Measurements from ENCODE around the gene DGKH. TPM values are rescaled to one million over a fixed set of nuclear protein-coding genes. Genes with fewer than 3 reads are reported as not detected.

DGKH gene
- total RNA-seq, 1 experiment from 2014 or later, result 5.2 TPM

- no peak for DNase-seq
- no peaks in the 10 kb centered on the region for H3K27me3 ChIP-seq (replicated peaks; ENCODE audit: control insufficient read depth, insufficient read depth, low read length)
- Mint-ChIP-seq H3K27ac (ENCODE audit: unreplicated experiment) (no peak overlapping the region), H3K4me3 (ENCODE audit: unreplicated experiment) (no peak overlapping the region), H3K4me1 (ENCODE audit: low read depth, unreplicated experiment) (no peaks in the 10 kb centered on the region), H3K9me3 (ENCODE audit: unreplicated experiment) (peaks cover 18% of the 10 kb centered on the region), H3K27me3 (ENCODE audit: insufficient read depth, unreplicated experiment) (peaks cover 4% of the 10 kb centered on the region), H3K36me3 (ENCODE audit: insufficient read depth, unreplicated experiment) (no peaks in the 10 kb centered on the region)
- no peak for TF ChIP-seq CTCF (IDR thresholded peaks at IDR 0.05; ENCODE audit: insufficient read depth in 1 of 2, low read depth in 1 of 2, low read length in 1 of 2, severe bottlenecking in 1 of 2, unreplicated experiment in 1 of 2)
- intact Hi-C loops (cut with micrococcal nuclease; ENCODE audit: unreplicated experiment), result no loop called here
- H3K9me3 ChIP-seq, result no peaks in the 10 kb centered on the region
- CTCF ChIA-PET, result no interaction called here
- no peaks in the 10 kb centered on the region for H3K36me3 ChIP-seq (ENCODE audit: control insufficient read depth, insufficient read depth, low read length)
- H3K4me3 ChIP-seq (ENCODE audit: low read depth, low read length), result no peak overlapping the region
- no peaks in the 10 kb centered on the region for H3K4me1 ChIP-seq
- no TSS peak for BruUV-seq (replicated peaks)
- POLR2A ChIA-PET, result no interaction called here
These were observed 211.1 kb downstream of the DGKH start for GRCh38 chr13:42259515-42259914.

GRCh38 chr13:42260903-42261654 lies 212.6 kb downstream of the DGKH start:
- BruUV-seq (replicated peaks), result no TSS peak
- Mint-ChIP-seq H3K9me3 (ENCODE audit: unreplicated experiment) (peaks cover 18% of the 10 kb centered on the region), H3K4me3 (ENCODE audit: unreplicated experiment) (no peak overlapping the region), H3K27me3 (ENCODE audit: insufficient read depth, unreplicated experiment) (peaks cover 4% of the 10 kb centered on the region), H3K36me3 (ENCODE audit: insufficient read depth, unreplicated experiment) (no peaks in the 10 kb centered on the region), H3K27ac (ENCODE audit: unreplicated experiment) (no peak overlapping the region), H3K4me1 (ENCODE audit: low read depth, unreplicated experiment) (no peaks in the 10 kb centered on the region)
- no peak for TF ChIP-seq CTCF (IDR thresholded peaks at IDR 0.05; ENCODE audit: insufficient read depth in 1 of 2, low read depth in 1 of 2, low read length in 1 of 2, severe bottlenecking in 1 of 2, unreplicated experiment in 1 of 2)
- Histone ChIP-seq H3K9me3 (no peaks in the 10 kb centered on the region), H3K36me3 (ENCODE audit: control insufficient read depth, insufficient read depth, low read length) (no peaks in the 10 kb centered on the region), H3K27me3 (replicated peaks; ENCODE audit: control insufficient read depth, insufficient read depth, low read length) (no peaks in the 10 kb centered on the region), H3K4me1 (no peaks in the 10 kb centered on the region), H3K4me3 (ENCODE audit: low read depth, low read length) (no peak overlapping the region)
- intact Hi-C loops (cut with micrococcal nuclease; ENCODE audit: unreplicated experiment), result no loop called here
- CTCF ChIA-PET, result no interaction called here
- POLR2A ChIA-PET, result interaction anchor here (0.5 kb wide), 1 partner anchor 915 kb away, joined by 4 read pairs; no protein-coding TSS in a partner anchor
- no peak for DNase-seq

- Mint-ChIP-seq H3K36me3 (ENCODE audit: insufficient read depth, unreplicated experiment) (peaks cover 5% of the 10 kb centered on the region), H3K27ac (ENCODE audit: unreplicated experiment) (no peak overlapping the region), H3K9me3 (ENCODE audit: unreplicated experiment) (peaks cover 18% of the 10 kb centered on the region), H3K27me3 (ENCODE audit: insufficient read depth, unreplicated experiment) (peaks cover 4% of the 10 kb centered on the region), H3K4me3 (ENCODE audit: unreplicated experiment) (no peak overlapping the region), H3K4me1 (ENCODE audit: low read depth, unreplicated experiment) (peaks cover 13% of the 10 kb centered on the region)
- Histone ChIP-seq H3K27me3 (replicated peaks; ENCODE audit: control insufficient read depth, insufficient read depth, low read length) (no peaks in the 10 kb centered on the region), H3K4me3 (ENCODE audit: low read depth, low read length) (no peak overlapping the region), H3K9me3 (no peaks in the 10 kb centered on the region), H3K4me1 (peaks cover 9% of the 10 kb centered on the region), H3K36me3 (ENCODE audit: control insufficient read depth, insufficient read depth, low read length) (no peaks in the 10 kb centered on the region)
- BruUV-seq (replicated peaks), result no TSS peak
- no peak for DNase-seq
- ChIA-PET CTCF (no interaction called here), POLR2A (no interaction called here)
- intact Hi-C loops (cut with micrococcal nuclease; ENCODE audit: unreplicated experiment), result no loop called here
- TF ChIP-seq CTCF (IDR thresholded peaks at IDR 0.05; ENCODE audit: insufficient read depth in 1 of 2, low read depth in 1 of 2, low read length in 1 of 2, severe bottlenecking in 1 of 2, unreplicated experiment in 1 of 2), result no peak
These were observed 218.0 kb downstream of the DGKH start for GRCh38 chr13:42266473-42266872.
